ENCODE results near the gene TPM3. TPM values are rescaled to one million over a fixed set of nuclear protein-coding genes. Genes with fewer than 3 reads are reported as not detected.

The TPM3 gene
- total RNA-seq, 1 experiment from 2014 or later, result 545 TPM

- no peaks in the 10 kb centered on the region for H3K36me3 ChIP-seq (ENCODE audit: control insufficient read depth, insufficient read depth, low read length)
- ChIA-PET POLR2A (no interaction called here), CTCF (no interaction called here)
- H3K27me3 ChIP-seq (ENCODE audit: control insufficient read depth, insufficient read depth, low read length), result peaks cover 13% of the 10 kb centered on the region
- H3K4me3 ChIP-seq (ENCODE audit: low read depth in 2 of 2, low read length in 2 of 2), result no peak overlapping the region
- DNase-seq (ENCODE audit: low read depth, low spot score) (no peak), ATAC-seq (no peak)
- no TSS peak for BruUV-seq (replicated peaks)
- H3K9me3 ChIP-seq (ENCODE audit: control insufficient read depth, insufficient read depth, low read depth, low read length), result no peaks in the 10 kb centered on the region
- intact Hi-C loops (cut with micrococcal nuclease; ENCODE audit: unreplicated experiment) (loop anchor here (10.0 kb wide), 1 partner anchor 144 kb away; no protein-coding TSS in a partner anchor), in situ Hi-C loops (cut with HindIII; ENCODE audit: low pct_unique_long_range_greater_than_20kb, low sequenced_read_pairs) (no loop called here)
- H3K4me1 ChIP-seq (ENCODE audit: control insufficient read depth, insufficient read depth, low read length), result no peaks in the 10 kb centered on the region
- TF ChIP-seq CTCF (IDR thresholded peaks at IDR 0.05) (no peak), TCF7L2 (IDR thresholded peaks at IDR 0.05; ENCODE audit: low read depth, low read length) (no peak), REST (IDR thresholded peaks at IDR 0.05; ENCODE audit: insufficient read depth in 1 of 2, low read depth in 2 of 2, low read length in 1 of 2) (no peak), SIN3A (IDR thresholded peaks at IDR 0.05; ENCODE audit: borderline replicate concordance, insufficient read depth, low read depth, low read length) (no peak), POLR2AphosphoS5 (IDR thresholded peaks at IDR 0.05; ENCODE audit: low read depth, low read length) (no peak)
- H3K27ac ChIP-seq (ENCODE audit: low read length), result no peak overlapping the region
These were observed 1.4 kb downstream of the TPM3 start for GRCh38 chr1:154190550-154190949.

- peaks cover 1% of the 10 kb centered on the region for H3K27me3 ChIP-seq (ENCODE audit: control insufficient read depth, insufficient read depth, low read length)
- no TSS peak for BruUV-seq (replicated peaks)
- H3K4me1 ChIP-seq (ENCODE audit: control insufficient read depth, insufficient read depth, low read length), result peaks cover 5% of the 10 kb centered on the region
- H3K36me3 ChIP-seq (ENCODE audit: control insufficient read depth, insufficient read depth, low read length), result peaks cover 5% of the 10 kb centered on the region; the same call in 1 of the 2 replicates
- H3K27ac ChIP-seq (ENCODE audit: low read length), result no peak overlapping the region
- TF ChIP-seq POLR2AphosphoS5 (IDR thresholded peaks at IDR 0.05; ENCODE audit: low read depth, low read length), result no peak
- no peak for TF ChIP-seq REST (IDR thresholded peaks at IDR 0.05; ENCODE audit: insufficient read depth in 1 of 2, low read depth in 2 of 2, low read length in 1 of 2)
- no peak for TF ChIP-seq TCF7L2 (IDR thresholded peaks at IDR 0.05; ENCODE audit: low read depth, low read length)
- TF ChIP-seq CTCF (IDR thresholded peaks at IDR 0.05), result no peak
- no peak for TF ChIP-seq SIN3A (IDR thresholded peaks at IDR 0.05; ENCODE audit: borderline replicate concordance, insufficient read depth, low read depth, low read length)
- DNase-seq (ENCODE audit: low read depth, low spot score), result no peak
- ChIA-PET CTCF (no interaction called here), POLR2A (no interaction called here)
- intact Hi-C loops (cut with micrococcal nuclease; ENCODE audit: unreplicated experiment), result no loop called here
- no peak overlapping the region for H3K4me3 ChIP-seq (ENCODE audit: low read depth in 2 of 2, low read length in 2 of 2)
- in situ Hi-C loops (cut with HindIII; ENCODE audit: low pct_unique_long_range_greater_than_20kb, low sequenced_read_pairs), result no loop called here
- H3K9me3 ChIP-seq (ENCODE audit: control insufficient read depth, insufficient read depth, low read depth, low read length), result no peaks in the 10 kb centered on the region
- no peak for ATAC-seq
These were observed 4.9 kb downstream of the TPM3 start for GRCh38 chr1:154186852-154187501.
